B cell (primary cell): ENCODE results near the gene INTS7.

Source experiments
- EZH2 ChIP-seq: IDR thresholded peaks from 2 replicates; pipeline ENCODE4 v1.6.1; 2012; ENCODE audit warnings: borderline replicate concordance, low read depth, mild to moderate bottlenecking, moderate library complexity, low read length; ENCODE audit not compliant: insufficient read depth, poor library complexity, severe bottlenecking
- TF ChIP-seq, protein P1 (sequence below): fragments of 200-600 bp; IDR thresholded peaks from one replicate; pipeline ENCODE4 v1.8.0; 2022; ENCODE audit warnings: antibody characterized with exemption, mild to moderate bottlenecking

DNA sequence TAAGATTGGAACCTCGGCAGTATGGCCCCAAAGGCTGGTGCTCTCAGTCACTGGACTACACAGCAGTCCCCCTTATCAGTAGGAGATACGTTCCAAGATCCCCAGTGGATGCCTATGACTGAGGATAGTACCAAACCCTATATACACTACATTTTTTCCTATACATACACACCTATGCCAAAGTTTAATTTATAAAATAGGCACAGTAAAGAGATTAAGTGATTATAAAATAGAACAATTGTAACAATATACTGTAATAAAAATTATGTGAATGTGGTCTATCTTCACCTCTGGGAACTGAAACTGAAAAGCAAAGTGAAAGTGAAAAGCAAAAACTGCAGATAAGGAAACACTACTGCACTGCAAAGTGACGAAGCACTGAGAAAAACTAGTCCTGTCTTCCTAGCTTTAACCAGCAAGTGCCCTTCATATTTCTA, 96.8 kb downstream of the INTS7 start:
- TF ChIP-seq, protein P1, sequence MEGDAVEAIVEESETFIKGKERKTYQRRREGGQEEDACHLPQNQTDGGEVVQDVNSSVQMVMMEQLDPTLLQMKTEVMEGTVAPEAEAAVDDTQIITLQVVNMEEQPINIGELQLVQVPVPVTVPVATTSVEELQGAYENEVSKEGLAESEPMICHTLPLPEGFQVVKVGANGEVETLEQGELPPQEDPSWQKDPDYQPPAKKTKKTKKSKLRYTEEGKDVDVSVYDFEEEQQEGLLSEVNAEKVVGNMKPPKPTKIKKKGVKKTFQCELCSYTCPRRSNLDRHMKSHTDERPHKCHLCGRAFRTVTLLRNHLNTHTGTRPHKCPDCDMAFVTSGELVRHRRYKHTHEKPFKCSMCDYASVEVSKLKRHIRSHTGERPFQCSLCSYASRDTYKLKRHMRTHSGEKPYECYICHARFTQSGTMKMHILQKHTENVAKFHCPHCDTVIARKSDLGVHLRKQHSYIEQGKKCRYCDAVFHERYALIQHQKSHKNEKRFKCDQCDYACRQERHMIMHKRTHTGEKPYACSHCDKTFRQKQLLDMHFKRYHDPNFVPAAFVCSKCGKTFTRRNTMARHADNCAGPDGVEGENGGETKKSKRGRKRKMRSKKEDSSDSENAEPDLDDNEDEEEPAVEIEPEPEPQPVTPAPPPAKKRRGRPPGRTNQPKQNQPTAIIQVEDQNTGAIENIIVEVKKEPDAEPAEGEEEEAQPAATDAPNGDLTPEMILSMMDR = no peak
- no peak for TF ChIP-seq EZH2
